ENCODE measurements around the gene SLC13A3.

SLC13A3 gene

DNA sequence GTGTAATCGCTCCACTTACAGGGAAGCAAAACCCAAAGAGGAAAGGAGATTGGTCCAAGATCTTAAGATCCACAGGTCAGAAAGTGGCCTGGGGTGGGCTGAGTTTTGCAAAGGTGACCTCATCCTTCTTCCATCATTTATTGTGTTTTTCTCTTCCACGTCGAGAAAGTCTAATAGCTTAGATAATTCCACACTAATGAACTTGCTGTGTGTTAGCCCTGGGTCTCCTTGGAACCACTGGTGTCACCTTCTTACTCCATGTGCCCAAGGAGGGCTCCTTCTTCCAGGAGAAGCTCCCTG lies 1.7 kb downstream of the SLC13A3 start:
- Mint-ChIP-seq H3K27ac (no peak overlapping the region), H3K36me3 (ENCODE audit: low read depth) (no peaks in the 10 kb centered on the region), H3K9me3 (no peaks in the 10 kb centered on the region), H3K4me3 (no peak overlapping the region), H3K27me3 (peaks cover 46% of the 10 kb centered on the region), H3K4me1 (ENCODE audit: low read depth) (no peaks in the 10 kb centered on the region)
- no peak for DNase-seq

DNA sequence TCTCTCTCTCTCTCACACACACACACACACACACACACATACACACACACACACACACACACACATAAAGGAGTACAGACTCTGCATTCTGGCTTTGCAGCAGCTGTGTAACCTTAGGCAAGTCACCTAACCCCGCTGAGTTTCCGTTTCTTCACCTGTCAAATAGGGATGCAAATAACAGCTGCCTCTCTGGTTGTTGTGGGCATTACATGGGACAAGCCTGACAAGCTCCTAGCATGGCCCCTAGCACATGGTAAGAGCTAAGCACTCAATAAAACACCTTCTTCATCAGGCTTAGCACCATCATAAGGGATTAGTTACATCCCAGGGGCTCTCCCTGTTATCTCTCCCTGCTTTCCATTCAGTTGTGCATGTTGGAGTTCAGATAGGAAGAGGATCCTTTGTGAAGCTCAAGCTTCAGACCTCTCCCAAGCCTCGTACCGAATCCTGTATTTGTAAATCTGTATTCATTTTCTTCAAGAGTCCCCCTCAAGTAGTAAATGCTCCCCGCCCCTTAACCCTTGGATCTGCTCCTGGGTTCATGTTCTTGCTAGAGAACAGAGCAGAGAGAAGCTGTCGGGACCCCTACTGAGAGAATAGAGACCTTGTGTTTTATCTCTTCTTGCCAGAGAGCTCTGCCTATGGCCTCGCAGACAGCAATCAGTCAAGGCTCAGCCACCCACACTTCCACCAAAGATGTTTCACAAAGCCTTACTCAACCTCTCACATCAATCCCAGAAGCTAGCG lies 2.2 kb downstream of the SLC13A3 start:
- Mint-ChIP-seq H3K4me1 (ENCODE audit: low read depth) (no peaks in the 10 kb centered on the region), H3K9me3 (no peaks in the 10 kb centered on the region), H3K36me3 (ENCODE audit: low read depth) (no peaks in the 10 kb centered on the region), H3K4me3 (no peak overlapping the region), H3K27me3 (peaks cover 41% of the 10 kb centered on the region), H3K27ac (no peak overlapping the region)
- no peak for DNase-seq

DNA sequence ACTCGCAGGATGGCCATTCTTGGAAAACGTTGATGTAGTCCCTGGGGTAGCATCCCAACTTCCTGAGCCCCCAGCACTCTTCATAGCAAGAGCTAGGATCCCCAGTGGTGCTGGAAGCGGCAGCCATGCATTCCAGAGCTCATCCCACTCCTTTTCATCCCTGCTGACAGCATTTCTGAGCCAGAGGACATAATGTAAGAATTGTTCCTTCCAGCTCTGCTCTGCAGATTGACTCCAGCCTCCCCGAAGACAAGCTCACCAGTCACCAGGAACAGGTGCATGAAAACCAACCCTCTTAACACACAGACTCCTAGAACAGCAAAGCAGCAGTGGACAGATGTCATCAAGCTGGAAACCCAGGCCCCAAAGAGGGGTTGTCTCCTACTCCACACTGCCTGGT lies 3.8 kb downstream of the SLC13A3 start:
- H3K36me3 Mint-ChIP-seq (ENCODE audit: low read depth), result no peaks in the 10 kb centered on the region
- no peak for DNase-seq
- peaks cover 27% of the 10 kb centered on the region for H3K27me3 Mint-ChIP-seq
- no peaks in the 10 kb centered on the region for H3K9me3 Mint-ChIP-seq
- no peak overlapping the region for H3K27ac Mint-ChIP-seq
- H3K4me3 Mint-ChIP-seq, result no peak overlapping the region
- no peaks in the 10 kb centered on the region for H3K4me1 Mint-ChIP-seq (ENCODE audit: low read depth)

DNA sequence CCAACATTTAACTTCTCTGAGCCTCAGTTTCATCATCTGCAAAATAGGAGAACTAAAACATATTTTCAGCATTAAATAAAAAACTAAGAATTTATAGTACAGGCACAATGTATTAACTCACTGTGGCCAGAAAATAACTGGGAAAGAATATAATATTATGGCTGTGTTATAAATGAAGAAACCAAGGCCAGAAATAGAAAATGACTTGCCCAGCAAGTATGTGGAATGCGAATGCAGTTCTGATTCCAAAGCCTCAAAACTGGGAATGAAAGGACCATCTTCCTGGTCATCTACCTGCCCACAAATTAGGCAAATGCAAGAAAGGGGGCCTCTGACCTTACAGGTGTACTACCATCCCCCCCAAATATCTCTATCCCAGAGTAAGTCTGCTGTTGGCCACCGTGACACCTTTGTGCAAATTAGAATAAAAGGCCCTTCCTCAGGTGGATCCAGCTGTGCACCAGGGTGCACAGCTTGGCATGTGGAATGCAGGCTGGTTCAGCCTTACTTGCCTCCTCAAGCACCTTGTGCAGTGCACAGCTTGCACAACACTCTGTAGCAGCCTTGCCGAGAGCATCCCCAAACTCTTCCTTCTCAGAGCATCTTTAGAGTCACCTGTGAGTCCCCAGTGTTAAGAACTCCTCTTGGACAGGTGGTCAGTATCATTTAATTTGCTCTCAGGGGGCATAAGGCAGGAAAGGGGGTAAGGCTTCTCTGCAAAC lies 4.4 kb downstream of the SLC13A3 start:
- Mint-ChIP-seq H3K27me3 (peaks cover 22% of the 10 kb centered on the region), H3K9me3 (no peaks in the 10 kb centered on the region), H3K36me3 (ENCODE audit: low read depth) (no peaks in the 10 kb centered on the region), H3K27ac (no peak overlapping the region), H3K4me1 (ENCODE audit: low read depth) (no peaks in the 10 kb centered on the region), H3K4me3 (no peak overlapping the region)
- no peak for DNase-seq

DNA sequence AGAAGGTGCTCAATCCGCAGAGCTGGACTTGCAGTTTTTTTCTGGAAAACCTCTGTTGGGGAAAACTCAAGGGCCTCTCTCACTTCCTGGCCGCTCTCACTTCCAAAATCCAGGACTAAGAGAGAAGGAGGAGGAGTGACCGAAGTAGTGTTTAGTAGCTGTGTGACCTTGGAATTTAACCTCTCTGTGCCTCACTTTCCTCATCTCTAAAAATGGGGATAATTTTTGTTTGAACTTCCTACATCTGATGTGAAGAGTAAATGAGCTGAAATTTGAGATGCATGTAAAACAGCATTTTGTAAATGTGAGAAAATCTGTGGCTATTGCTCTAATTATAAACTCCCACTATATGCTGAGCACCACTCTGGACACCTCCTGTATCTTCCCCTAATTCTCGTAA lies 5.1 kb downstream of the SLC13A3 start:
- H3K4me1 Mint-ChIP-seq (ENCODE audit: low read depth), result no peaks in the 10 kb centered on the region
- peaks cover 20% of the 10 kb centered on the region for H3K27me3 Mint-ChIP-seq
- H3K36me3 Mint-ChIP-seq (ENCODE audit: low read depth), result no peaks in the 10 kb centered on the region
- no peak overlapping the region for H3K27ac Mint-ChIP-seq
- no peak for DNase-seq
- no peaks in the 10 kb centered on the region for H3K9me3 Mint-ChIP-seq
- no peak overlapping the region for H3K4me3 Mint-ChIP-seq

DNA sequence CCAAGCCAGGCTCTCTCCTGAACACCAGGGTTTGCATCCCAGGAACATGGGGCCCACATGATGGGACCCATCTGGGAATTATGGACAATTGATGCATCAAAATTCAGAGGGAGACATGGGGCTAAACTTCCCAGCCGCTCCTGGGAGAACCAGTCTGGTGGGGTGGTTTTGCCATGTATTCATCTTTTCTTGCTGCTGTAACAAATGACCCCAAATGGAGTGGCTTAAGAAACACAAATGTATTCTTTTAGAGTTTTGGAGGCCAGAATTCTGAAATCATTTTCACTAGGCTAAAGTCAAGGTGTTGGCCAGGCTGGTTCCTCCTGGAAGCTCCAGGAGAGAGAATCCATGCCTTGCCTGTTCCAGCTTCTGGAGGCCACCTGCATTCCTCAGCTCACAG lies 6.5 kb downstream of the SLC13A3 start:
- Mint-ChIP-seq H3K9me3 (no peaks in the 10 kb centered on the region), H3K4me1 (ENCODE audit: low read depth) (no peaks in the 10 kb centered on the region), H3K36me3 (ENCODE audit: low read depth) (no peaks in the 10 kb centered on the region), H3K4me3 (no peak overlapping the region), H3K27me3 (peaks cover 9% of the 10 kb centered on the region), H3K27ac (no peak overlapping the region)
- no peak for DNase-seq

DNA sequence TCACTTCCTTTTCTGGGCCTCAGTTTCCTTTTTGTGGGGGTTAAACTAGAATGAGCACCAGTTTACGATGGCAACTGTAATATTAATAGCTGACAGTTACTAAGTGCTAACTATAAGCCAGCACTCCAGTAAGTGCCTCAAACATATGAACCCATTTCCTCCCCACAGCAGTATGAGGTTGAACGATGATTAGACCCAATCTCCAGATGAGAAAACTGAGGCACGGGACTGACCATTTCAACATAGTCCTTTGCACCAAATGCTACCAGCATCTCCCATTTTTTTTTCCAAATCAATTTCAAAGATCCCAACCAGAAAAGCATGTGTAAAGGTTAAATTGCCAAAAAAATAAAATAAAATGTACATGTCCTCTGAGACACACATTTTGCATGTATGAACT lies 7.1 kb downstream of the SLC13A3 start:
- Mint-ChIP-seq H3K4me1 (ENCODE audit: low read depth) (no peaks in the 10 kb centered on the region), H3K4me3 (no peak overlapping the region), H3K36me3 (ENCODE audit: low read depth) (no peaks in the 10 kb centered on the region), H3K9me3 (no peaks in the 10 kb centered on the region), H3K27ac (no peak overlapping the region), H3K27me3 (peaks cover 12% of the 10 kb centered on the region)
- no peak for DNase-seq

DNA sequence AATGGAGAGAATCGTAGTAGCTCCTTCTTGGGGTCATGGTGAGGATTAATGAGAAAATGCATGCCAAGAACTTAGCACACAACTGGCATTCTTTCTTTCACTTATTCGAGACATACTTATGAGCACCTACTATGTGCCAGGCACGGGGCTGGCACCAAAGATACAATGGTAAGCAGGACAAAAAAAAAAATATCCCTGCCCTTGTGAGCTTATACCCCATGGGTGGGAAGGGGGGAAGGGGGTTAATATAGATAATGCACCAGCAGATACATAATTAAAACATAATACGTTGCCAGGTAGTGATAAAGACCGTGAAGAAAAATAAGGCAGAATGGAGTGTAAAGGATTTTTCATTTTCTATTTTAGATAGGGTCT lies 8.3 kb downstream of the SLC13A3 start:
- Mint-ChIP-seq H3K27me3 (peaks cover 14% of the 10 kb centered on the region), H3K36me3 (ENCODE audit: low read depth) (no peaks in the 10 kb centered on the region), H3K27ac (no peak overlapping the region), H3K4me1 (ENCODE audit: low read depth) (no peaks in the 10 kb centered on the region), H3K9me3 (no peaks in the 10 kb centered on the region), H3K4me3 (no peak overlapping the region)
- no peak for DNase-seq

DNA sequence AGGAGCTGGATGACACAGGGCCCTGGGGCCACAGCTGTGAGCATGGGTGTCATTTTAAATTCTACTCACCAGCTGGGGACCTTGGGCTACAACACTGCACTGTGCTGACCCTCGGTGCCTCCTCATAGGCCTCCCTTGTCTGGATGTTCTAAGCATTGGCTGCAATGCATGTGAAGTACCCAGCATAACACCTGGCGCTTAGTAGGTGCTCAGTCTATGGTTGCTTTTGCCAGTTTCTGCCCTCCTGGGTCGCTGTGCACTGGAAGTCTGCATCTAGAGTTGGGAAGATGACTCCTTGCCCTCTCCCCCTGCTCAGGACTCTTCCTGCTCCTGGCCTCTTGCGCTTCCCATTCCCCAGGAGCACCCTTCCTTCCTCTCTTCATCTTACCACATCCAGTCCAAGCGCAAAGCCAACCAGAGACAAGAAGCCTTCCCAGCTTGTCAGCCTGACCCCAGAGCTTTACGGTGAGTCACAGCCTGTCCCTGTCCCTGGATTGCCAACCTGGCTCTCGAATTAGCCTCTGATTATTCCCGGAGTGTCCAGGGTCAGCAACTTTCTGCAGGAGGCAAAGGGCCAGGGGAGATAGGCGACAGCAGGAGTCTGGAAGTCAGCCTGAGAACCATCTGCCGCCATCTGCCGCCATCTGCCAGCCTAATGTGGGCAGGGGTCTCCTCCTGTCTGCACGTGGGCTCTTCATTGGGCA lies 8.8 kb downstream of the SLC13A3 start:
- no peaks in the 10 kb centered on the region for H3K4me1 Mint-ChIP-seq (ENCODE audit: low read depth)
- no peaks in the 10 kb centered on the region for H3K36me3 Mint-ChIP-seq (ENCODE audit: low read depth)
- no peak overlapping the region for H3K27ac Mint-ChIP-seq
- H3K4me3 Mint-ChIP-seq, result no peak overlapping the region
- no peak for DNase-seq
- H3K9me3 Mint-ChIP-seq, result no peaks in the 10 kb centered on the region
- H3K27me3 Mint-ChIP-seq, result peaks cover 14% of the 10 kb centered on the region

DNA sequence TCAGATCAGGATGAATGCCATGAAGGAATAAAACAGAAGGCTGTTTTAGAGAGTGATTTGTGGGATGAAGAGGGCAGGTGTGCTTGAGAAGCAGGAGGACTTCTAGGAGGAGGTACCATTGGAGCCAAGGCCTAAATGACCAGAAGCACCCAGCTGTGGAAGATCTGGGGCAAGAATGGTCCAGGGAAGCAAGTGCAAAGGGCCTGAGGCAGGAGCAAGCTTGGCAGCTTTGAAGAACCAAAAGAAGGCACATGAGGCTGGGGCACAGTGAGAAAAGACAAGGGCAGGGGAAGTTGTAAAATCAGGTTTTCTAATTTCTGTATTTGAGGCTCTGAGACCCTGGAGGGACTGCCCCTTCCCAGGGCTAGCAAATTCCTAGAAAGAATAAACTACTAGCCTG lies 9.8 kb downstream of the SLC13A3 start:
- H3K9me3 Mint-ChIP-seq, result no peaks in the 10 kb centered on the region
- H3K27ac Mint-ChIP-seq, result no peak overlapping the region
- H3K4me1 Mint-ChIP-seq (ENCODE audit: low read depth), result no peaks in the 10 kb centered on the region
- peaks cover 12% of the 10 kb centered on the region for H3K27me3 Mint-ChIP-seq
- no peaks in the 10 kb centered on the region for H3K36me3 Mint-ChIP-seq (ENCODE audit: low read depth)
- no peak overlapping the region for H3K4me3 Mint-ChIP-seq
- no peak for DNase-seq

DNA sequence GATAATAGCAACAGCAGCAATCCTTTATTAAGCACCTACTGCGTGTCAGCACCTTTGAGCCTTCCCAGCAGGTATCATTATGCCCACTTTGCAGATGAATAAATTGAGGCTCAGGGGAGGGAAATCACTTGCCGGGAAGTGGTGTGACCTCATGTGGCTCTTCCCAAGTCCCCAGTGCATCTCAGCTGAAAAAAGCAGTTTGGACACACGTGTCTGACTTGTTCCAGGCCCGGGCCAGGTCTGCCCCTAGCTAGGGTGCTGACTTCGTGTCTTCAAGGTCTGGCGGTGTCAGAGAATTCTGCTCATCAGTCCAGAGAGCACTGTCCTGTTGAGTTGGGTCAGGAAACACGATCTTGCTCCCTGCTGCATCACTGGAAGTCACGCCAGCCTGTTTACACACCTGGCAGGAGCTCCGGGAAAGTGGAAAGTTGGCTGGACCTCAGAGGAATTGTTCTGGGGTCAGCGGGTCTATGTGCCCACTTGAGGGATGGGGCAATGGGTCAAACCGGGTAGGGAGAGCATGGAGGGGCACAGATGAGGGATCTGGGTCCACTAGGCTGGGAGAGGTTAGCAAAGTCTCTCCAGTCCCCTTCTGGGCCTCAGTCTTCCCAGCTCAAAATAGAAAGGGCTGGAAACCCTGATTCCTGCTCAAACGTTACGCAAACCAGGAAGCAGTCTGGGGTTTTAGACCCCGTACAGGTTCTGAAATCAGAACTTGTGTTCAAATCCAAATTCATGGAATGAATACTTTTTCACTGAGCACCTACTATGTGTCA lies 10.5 kb downstream of the SLC13A3 start:
- Mint-ChIP-seq H3K27ac (no peak overlapping the region), H3K27me3 (peaks cover 17% of the 10 kb centered on the region), H3K4me3 (no peak overlapping the region), H3K9me3 (no peaks in the 10 kb centered on the region), H3K4me1 (ENCODE audit: low read depth) (no peaks in the 10 kb centered on the region), H3K36me3 (ENCODE audit: low read depth) (no peaks in the 10 kb centered on the region)
- DNase-seq, result no peak

DNA sequence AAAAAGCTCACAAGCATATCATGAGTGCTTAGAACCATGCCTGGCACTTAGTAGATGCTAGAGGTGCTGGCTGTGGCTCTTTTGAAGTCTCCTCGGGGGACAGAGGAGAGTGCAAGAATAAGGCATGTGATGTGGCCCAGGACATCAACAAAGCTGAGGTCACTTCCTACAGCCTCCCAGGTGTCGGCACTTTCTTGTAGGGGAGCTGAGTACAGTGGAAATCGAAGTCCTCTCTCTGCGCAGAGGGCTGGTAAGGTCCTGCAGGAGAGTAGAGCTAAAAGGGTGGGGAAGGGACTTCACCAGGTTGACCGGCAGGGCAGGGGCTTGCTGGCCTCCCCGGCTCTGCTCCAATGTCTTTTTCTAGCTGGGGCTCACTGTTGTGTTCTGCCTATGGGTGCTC lies 11.2 kb downstream of the SLC13A3 start:
- H3K4me1 Mint-ChIP-seq (ENCODE audit: low read depth), result no peaks in the 10 kb centered on the region
- H3K27me3 Mint-ChIP-seq, result peaks cover 23% of the 10 kb centered on the region
- no peaks in the 10 kb centered on the region for H3K9me3 Mint-ChIP-seq
- no peak overlapping the region for H3K27ac Mint-ChIP-seq
- no peaks in the 10 kb centered on the region for H3K36me3 Mint-ChIP-seq (ENCODE audit: low read depth)
- DNase-seq, result no peak
- H3K4me3 Mint-ChIP-seq, result no peak overlapping the region

DNA sequence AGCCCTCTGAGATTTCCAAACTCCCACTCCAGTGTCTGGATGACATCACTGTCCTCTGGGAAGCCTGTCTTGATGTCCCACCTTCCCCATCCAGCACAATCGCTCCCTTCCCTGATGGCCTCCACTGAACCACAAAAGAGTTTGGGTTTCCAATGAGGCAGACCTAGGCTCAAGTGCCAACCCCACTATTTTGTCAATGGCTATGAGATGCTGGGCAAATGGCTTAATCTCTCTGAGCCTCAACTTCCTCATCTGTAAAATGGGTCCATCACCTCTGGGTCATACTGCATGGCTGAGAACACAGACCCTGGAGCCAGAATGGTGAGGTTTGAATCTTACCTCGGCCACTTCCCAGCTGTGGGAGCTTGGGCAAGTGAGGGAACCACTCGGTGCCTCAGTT lies 11.7 kb downstream of the SLC13A3 start:
- Mint-ChIP-seq H3K27ac (no peak overlapping the region), H3K4me1 (ENCODE audit: low read depth) (no peaks in the 10 kb centered on the region), H3K9me3 (no peaks in the 10 kb centered on the region), H3K27me3 (peaks cover 27% of the 10 kb centered on the region), H3K4me3 (no peak overlapping the region), H3K36me3 (ENCODE audit: low read depth) (no peaks in the 10 kb centered on the region)
- DNase-seq, result no peak

DNA sequence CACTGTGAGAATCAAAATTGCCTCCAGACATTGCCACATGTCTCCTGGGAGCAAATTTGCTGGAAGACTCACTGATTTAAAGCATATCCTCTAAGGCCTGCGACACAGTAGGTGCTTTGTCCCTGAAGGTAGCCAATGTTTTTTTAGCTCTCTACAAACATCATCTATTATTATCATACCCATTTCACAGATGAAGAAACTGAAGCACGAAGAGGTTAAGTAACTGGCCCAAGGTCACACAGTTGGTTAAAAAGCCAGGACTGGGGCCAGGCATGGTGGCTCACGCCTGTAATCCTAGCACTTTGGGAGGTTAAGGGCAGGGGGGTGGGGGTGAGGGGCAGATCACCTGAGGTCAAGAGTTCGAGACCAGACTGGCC lies 12.4 kb downstream of the SLC13A3 start:
- Mint-ChIP-seq H3K4me3 (no peak overlapping the region), H3K4me1 (ENCODE audit: low read depth) (no peaks in the 10 kb centered on the region), H3K27ac (no peak overlapping the region), H3K9me3 (no peaks in the 10 kb centered on the region), H3K36me3 (ENCODE audit: low read depth) (no peaks in the 10 kb centered on the region), H3K27me3 (peaks cover 29% of the 10 kb centered on the region)
- DNase-seq, result no peak
